HG03342 (cell line): Measurements from ENCODE around the gene RPRD1B.

Experiments
- ATAC-seq: cut with Tn5 transposase; IDR thresholded peaks from one replicate; pipeline ENCODE4 v1.9.1; 2021; ENCODE audit warnings: mild to moderate bottlenecking, moderate library complexity; ENCODE audit not compliant: unreplicated experiment

RPRD1B gene

GRCh38 chr20:38034108-38034649 lies 633 bp downstream of the RPRD1B start:
- ATAC-seq: no peak

GRCh38 chr20:38034961-38035360 lies 1.4 kb downstream of the RPRD1B start:
- ATAC-seq: no peak

- no peak for ATAC-seq
Measured at GRCh38 chr20:38036366-38036765, 2.8 kb downstream of the RPRD1B start.

GRCh38 chr20:38040276-38040675 lies 6.7 kb downstream of the RPRD1B start:
- no peak for ATAC-seq

- ATAC-seq: no peak
Measured at GRCh38 chr20:38043512-38044300, 10.2 kb downstream of the RPRD1B start.

GRCh38 chr20:38044685-38045084 lies 11.1 kb downstream of the RPRD1B start:
- ATAC-seq: no peak

GRCh38 chr20:38046572-38046971 lies 13.0 kb downstream of the RPRD1B start:
- no peak for ATAC-seq

- ATAC-seq: no peak
Measured at GRCh38 chr20:38049800-38050199, 16.3 kb downstream of the RPRD1B start.

GRCh38 chr20:38050686-38051085 lies 17.1 kb downstream of the RPRD1B start:
- no peak for ATAC-seq

- ATAC-seq: no peak
Measured at GRCh38 chr20:38052870-38053269, 19.3 kb downstream of the RPRD1B start.

GRCh38 chr20:38054647-38055046 lies 21.1 kb downstream of the RPRD1B start:
- ATAC-seq: no peak

GRCh38 chr20:38055294-38055693 lies 21.7 kb downstream of the RPRD1B start:
- ATAC-seq: no peak

GRCh38 chr20:38055848-38056247 lies 22.3 kb downstream of the RPRD1B start:
- ATAC-seq: no peak

GRCh38 chr20:38057351-38057972 lies 23.9 kb downstream of the RPRD1B start:
- ATAC-seq: no peak

GRCh38 chr20:38059832-38060231 lies 26.3 kb downstream of the RPRD1B start:
- no peak for ATAC-seq

GRCh38 chr20:38060536-38060935 lies 27.0 kb downstream of the RPRD1B start:
- no peak for ATAC-seq

- no peak for ATAC-seq
Measured at GRCh38 chr20:38061109-38061508, 27.6 kb downstream of the RPRD1B start.

GRCh38 chr20:38062890-38063289 lies 29.3 kb downstream of the RPRD1B start:
- no peak for ATAC-seq

GRCh38 chr20:38063911-38064530 lies 30.5 kb downstream of the RPRD1B start:
- peak; percentile 47 for ATAC-seq

- ATAC-seq: no peak
Measured at GRCh38 chr20:38065764-38066375, 32.3 kb downstream of the RPRD1B start.

GRCh38 chr20:38066969-38067716 lies 33.6 kb downstream of the RPRD1B start:
- no peak for ATAC-seq
